ENCODE results near the gene ATP2C1. TPM values are rescaled to one million over a fixed set of nuclear protein-coding genes. Genes with fewer than 3 reads are reported as not detected.
"Not testable (repeated sequence)": the region's sequence is repeated elsewhere in the genome, so short reads cannot be mapped to it uniquely, and the experiment has no call there.

ATP2C1 gene, protein sequence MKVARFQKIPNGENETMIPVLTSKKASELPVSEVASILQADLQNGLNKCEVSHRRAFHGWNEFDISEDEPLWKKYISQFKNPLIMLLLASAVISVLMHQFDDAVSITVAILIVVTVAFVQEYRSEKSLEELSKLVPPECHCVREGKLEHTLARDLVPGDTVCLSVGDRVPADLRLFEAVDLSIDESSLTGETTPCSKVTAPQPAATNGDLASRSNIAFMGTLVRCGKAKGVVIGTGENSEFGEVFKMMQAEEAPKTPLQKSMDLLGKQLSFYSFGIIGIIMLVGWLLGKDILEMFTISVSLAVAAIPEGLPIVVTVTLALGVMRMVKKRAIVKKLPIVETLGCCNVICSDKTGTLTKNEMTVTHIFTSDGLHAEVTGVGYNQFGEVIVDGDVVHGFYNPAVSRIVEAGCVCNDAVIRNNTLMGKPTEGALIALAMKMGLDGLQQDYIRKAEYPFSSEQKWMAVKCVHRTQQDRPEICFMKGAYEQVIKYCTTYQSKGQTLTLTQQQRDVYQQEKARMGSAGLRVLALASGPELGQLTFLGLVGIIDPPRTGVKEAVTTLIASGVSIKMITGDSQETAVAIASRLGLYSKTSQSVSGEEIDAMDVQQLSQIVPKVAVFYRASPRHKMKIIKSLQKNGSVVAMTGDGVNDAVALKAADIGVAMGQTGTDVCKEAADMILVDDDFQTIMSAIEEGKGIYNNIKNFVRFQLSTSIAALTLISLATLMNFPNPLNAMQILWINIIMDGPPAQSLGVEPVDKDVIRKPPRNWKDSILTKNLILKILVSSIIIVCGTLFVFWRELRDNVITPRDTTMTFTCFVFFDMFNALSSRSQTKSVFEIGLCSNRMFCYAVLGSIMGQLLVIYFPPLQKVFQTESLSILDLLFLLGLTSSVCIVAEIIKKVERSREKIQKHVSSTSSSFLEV
- total RNA-seq = 87.4 and 118 TPM in 2 replicates

DNA sequence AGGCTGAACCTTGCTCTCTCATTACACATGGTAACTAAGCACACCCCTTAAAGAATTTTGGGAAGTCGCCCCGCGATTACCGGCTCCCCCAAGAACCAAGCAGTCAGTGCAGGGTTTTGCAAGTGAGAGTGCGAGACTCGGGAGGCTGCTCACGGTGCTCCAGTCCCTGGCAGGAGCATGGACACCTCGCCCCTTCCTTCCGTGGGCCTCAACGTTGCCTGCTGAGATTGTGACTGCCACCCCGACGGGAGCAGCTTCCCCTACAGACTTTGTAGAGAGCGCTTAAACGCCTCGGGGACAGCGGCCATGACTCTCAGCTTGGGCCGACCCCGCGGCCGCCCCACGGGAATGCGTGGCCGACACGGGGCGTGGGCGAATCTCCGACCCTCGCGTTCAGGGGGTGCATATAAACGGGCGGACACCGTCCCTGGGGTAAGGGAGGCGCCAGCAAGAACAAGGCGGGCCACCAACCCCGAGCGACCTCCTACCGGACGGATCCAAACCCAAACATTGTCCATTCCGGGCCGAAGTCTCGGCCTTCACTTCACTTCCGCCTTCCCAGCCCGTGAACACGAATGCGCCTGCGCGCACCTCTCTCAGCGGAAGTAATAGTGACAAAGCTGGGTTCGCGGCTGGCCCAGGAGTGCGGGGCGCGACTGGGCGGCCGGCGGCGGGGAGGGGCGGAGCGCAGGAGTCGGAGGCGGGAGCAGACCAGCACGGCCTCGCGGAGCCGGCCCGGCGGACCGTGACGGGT, at the start of gene ATP2C1:
TSS of gene ATP2C1 (plus strand) at position 709 of the 754 bp plus-strand sequence. CDS start 686 bp downstream, outside the sequence.
- peak; percentile 69 for DNase-seq (ENCODE audit: low read depth, low spot score)

- DNase-seq (ENCODE audit: low read depth, low spot score) = no peak
Measured at GRCh38 chr3:130844462-130844861, 49.4 kb upstream of the ATP2C1 start.

- DNase-seq (ENCODE audit: low read depth, low spot score) = no peak
Measured at GRCh38 chr3:130846181-130846580, 47.7 kb upstream of the ATP2C1 start.

DNA sequence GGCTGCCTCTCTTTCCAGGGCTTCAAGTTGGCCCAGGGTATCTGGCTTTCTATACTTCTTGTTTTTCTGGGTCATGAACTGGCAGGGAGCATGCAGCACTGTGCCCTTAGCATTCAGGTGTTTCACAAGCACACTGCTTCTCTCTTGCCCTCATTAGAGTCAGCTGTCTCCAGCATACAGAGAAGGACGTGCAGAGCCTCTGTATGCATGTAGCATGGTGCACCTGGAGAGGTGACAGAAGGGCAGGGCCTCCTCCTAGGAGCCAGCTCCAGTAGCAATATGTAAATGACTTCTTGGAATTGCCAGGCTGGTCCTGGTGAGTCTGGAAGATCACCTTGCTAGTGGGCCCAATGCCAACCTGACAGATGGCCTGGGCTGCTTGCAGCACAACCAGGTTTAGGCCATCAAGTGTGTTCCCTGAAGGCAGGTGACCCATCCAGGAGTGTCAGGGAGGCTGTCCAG, 44.8 kb upstream of the ATP2C1 start:
- DNase-seq (ENCODE audit: low read depth, low spot score) = no peak

DNA sequence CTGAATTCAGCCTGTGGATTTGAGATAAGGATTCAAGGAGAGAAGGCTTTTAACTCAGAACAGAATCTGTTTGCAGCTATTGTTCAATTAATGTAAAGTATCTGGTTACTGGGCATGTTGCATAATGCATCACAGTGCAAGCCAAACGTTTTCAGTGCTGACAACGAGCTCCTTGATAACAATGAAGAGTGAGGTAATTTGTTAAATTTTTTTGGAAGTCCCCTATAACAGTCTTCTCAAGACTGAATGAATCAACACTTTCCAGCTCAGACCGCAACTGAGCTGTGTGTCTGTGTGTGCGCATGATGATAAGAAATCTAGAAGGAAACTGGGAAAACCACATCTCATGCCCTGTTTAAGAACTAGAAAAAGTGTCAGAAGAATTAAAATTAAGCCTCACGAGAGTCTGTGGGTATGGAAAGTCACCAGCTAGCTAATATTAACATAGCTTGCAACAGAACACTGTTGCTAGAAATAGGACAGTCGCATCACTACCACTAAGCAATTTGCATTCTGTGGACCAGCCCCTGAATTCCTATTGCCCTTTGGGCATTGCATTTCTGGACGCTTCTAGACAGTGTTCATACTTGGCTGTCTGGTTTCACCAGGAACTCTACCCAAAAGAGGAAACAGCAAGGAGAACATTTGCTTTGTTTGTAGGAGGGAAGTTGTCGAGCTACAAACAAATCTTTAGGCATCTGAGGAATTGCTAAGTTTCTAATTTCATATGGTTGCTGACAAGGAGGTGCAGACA, 43.7 kb upstream of the ATP2C1 start:
- no peak for DNase-seq (ENCODE audit: low read depth, low spot score)

DNA sequence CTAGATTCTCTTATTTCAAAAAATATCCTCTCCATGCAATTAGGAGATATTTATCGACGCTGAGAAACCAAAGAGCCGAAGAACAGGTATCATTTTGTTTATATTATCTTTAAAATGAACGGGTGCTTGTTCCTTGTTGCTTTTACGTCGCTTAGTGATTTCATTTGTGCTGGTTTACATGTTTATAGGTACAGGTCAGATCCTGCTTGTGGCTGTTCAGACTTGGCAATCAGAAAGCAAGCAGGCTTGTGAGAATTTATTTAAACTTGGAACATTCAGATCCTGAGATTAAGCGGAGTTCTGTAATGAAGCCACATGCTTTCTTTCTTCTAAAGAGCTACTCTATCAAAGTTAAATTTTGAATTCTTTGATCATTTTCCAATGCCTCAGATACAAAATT, 43.0 kb upstream of the ATP2C1 start:
- DNase-seq (ENCODE audit: low read depth, low spot score) = no peak

DNA sequence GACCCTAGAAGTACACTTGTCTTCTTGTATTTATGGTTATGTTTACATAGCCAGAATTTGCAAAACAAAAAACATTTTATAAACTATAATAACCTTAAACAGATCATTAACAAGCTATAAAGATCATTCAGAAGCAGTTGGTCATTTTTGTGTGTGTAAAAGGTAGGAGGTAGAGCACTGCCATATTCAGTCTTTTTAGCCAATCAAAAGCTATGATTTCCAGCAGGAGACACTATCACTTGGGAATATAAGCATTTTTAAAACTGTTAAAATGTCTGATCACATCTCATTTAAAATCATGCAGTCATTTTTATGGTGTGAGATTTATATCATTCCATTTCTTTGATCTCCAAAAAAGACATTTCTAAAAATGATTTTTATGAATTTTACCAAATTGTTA, 42.6 kb upstream of the ATP2C1 start:
- DNase-seq (ENCODE audit: low read depth, low spot score) = no peak

- DNase-seq (ENCODE audit: low read depth, low spot score) = no peak
Measured at GRCh38 chr3:130853581-130853980, 40.3 kb upstream of the ATP2C1 start.

DNA sequence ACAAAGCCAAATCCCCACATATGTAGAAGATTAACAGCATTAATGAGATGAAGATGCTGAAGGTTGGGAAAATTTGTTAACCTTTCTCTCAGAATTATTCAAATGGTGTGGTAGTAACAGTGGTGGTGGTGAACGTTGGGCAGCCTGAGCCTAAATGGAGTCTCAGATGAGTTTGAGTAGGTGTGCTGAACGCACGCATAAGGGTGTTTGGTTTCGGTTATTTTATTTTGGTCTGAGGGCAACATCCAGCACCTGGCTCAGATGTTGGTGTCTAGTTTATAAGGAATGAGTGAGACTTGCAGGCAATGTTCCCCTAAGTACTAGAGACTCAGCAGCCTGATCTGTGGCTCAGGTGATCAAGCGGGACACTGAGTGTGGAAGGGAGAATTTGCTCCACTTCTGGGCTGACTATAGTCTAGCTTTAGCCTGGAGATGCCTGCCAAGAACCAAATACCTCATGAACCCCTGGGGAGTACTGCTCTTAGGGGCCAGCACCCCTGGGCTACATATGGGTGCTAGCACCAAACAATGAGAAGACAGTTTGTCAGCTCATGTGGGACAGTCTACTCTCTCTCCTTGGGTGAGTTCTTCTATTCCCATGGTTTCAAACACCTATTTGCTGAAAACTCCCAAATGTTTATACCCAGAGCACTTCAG, 39.5 kb upstream of the ATP2C1 start:
- DNase-seq (ENCODE audit: low read depth, low spot score) = no peak

DNA sequence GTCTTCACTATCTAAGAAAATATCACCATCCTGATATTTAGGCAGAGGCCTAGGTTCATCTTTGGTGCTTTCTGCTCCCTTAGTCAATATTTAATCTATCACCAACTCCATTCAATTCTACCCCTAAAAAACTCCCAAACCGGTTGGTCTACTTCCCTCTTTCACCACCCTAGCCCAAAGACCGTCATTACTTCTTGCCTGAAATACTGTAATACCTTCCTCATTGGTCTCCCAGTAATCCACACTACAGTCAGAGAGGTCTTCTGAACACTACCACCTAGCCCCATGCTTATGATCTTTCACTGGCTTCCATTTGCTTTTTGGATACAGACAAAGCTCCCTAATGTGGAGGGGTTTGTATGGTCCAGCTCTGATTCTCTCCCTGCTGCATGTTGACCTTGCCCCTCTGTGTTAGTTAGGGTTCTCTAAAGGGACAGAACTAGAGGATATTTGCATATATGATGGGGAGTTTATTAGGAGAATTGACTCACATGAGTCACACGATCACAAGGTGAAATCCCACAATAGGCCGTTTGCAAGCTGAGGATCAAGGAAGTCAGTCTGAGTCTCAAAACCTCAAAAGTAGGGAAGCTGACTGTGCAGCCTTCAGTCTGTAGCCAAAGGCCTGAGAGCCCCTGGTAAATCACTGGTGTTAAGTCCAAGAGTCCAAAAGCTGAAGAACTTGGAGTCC, 36.4 kb upstream of the ATP2C1 start:
- DNase-seq (ENCODE audit: low read depth, low spot score) = no peak

DNA sequence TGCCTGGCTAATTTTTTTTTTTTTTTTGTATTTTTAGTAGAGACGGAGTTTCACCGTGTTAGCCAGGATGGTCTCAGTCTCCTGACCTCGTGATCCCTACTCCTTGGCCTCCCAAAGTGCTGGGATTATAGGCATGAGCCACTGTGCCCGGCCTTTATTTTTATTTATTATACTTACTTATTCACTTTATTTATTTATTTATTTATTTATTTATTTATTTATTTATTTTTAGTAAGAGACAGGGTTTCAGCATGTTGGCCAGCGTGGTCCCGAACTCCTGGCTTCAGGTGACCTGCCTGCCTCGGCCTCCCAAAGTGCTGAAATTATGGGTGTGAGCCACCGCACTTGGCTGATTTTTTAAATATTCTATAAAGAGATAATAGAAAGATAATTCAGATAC, 31.8 kb upstream of the ATP2C1 start:
- not testable (repeated sequence) for DNase-seq (ENCODE audit: low read depth, low spot score)

DNA sequence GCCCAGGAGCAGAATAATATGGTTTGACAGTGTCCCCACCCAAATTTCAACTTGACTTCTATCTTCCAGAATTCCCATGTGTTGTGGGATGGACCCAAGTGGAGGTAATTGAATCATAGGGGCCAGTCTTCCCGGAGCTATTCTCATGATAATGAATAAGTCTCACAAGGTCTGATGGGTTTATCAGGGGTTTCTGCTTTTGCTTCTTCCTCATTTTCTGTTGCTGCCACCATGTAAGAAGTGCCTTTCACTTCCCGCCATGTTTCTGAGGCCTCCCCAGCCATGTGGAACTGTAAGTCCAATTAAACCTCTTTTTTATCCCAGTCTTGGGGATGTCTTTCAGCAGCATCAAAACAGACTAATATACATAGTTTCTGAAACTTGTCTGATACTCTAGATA, 28.4 kb upstream of the ATP2C1 start:
- DNase-seq (ENCODE audit: low read depth, low spot score) = no peak

GRCh38 chr3:130866327-130866726, 27.6 kb upstream of the ATP2C1 start:
- DNase-seq (ENCODE audit: low read depth, low spot score) = no peak

DNA sequence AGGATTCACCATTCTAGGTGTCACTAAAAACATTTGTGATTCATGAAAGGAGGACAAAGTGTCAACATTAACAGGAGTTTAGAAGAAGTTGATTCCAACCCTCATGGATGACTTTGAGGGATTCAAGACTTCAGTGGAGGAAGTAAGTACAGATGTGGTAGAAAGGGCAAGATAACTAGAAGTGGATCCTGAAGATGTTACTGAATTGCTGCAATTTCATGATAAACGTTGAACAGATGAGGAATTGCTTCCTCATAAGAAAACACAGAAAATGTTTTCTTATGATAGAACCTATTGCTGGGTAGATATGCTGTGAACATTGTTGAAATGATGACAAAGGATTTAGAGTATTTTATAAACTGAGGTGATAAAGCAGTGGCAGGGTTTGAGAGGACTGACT, 23.5 kb upstream of the ATP2C1 start:
- DNase-seq (ENCODE audit: low read depth, low spot score) = no peak

DNA sequence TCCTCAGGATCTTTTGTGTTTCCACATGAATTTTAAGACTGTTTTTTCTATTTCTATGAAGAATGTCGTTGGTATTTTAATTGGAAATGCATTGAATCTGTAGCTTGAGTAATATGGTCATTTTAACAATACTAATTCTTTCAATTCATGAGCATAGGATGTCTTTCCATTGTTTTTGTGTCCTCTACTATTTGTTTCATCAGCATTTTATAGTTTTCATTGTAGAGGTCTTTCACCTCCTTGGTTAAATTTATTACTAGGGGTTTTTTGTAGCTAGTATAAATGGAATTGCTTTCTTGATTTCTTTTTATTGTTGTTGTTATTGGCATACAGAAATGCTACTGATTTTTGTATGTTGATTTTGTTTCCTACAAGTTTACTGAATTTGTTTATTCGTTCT, 17.3 kb upstream of the ATP2C1 start:
- no peak for DNase-seq (ENCODE audit: low read depth, low spot score)

GRCh38 chr3:130878464-130878863, 15.4 kb upstream of the ATP2C1 start:
- no peak for DNase-seq (ENCODE audit: low read depth, low spot score)

DNA sequence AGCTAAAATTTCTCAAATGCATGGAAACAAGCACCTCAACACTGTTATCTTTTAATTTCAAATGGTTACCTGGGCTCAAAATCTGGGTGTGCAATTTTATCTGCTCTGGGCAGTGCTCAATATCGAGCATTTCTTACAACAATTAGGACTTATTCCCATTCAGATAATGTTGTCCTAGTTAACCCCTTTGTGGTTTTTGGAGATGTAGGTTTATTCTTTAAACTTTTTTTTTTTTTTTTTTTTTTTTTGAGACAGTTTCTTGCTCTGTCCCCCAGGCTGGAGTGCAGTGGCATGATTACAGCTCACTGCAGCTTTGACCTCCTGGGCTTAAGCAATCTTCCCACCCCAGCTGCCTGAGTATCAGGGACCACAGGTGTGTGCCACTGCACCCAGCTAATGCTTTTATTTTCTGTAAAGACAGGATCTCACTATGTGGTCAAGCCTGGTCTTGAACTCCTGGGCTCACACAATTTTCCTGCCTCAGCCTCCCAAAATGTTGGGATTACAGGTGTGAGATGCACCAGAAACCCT, 4.4 kb upstream of the ATP2C1 start:
- no peak for DNase-seq (ENCODE audit: low read depth, low spot score)

- peak; percentile 43 for DNase-seq (ENCODE audit: low read depth, low spot score)
Measured at GRCh38 chr3:130892759-130893375, 1.0 kb upstream of the ATP2C1 start.
